SK-N-SH (cell line): ENCODE results near the gene ADAMTS3. TPM values are rescaled to one million over a fixed set of nuclear protein-coding genes. Genes with fewer than 3 reads are reported as not detected.
"Not testable (repeated sequence)": the region's sequence is repeated elsewhere in the genome, so short reads cannot be mapped to it uniquely, and the experiment has no call there.

ENCODE experiments used
- CTCF ChIA-PET: fragments of 300-600, 350-600 bp; formaldehyde crosslinking; extraction: SDS; loops from one replicate; lab custom pipeline; 2021; lab: Yijun Ruan, JAX
- POLR2A ChIA-PET: fragments of 350-600 bp; sonication (Branson Sonifier 250); formaldehyde crosslinking; extraction: SDS; loops from one replicate; lab custom pipeline; 2020; ENCODE audit warnings: antibody characterized with exemption, inconsistent platforms; lab: Yijun Ruan, JAX
- DNase-seq: peaks from one replicate; pipeline ENCODE4 v3.0.0; 2012
- H2AFZ ChIP-seq: fragments of 200-600 bp; sonication (generic); 2 replicates; pipeline ENCODE4 v1.8.1; 2016; ENCODE audit warnings: antibody characterized with exemption, mild to moderate bottlenecking, low read depth
- H3F3A ChIP-seq: fragments of 200-600 bp; sonication (generic); replicated peaks from 2 replicates; pipeline ENCODE3; 2016; ENCODE audit warnings: antibody characterized with exemption, mild to moderate bottlenecking; ENCODE audit not compliant: insufficient read depth
- H3K27ac ChIP-seq, 2 experiments: fragments of 200-500 bp in 1 of 2; fragments of 200-600 bp in 1 of 2; sonication (Bioruptor generic) in 1 of 2; sonication (generic), shearing (Covaris generic) in 1 of 2; 2 replicates each; pipeline versions ENCODE4 v1.5.1 to v1.6.1; 2014 to 2016; ENCODE audit warnings: low read depth in 2 of 2, inconsistent platforms in 1 of 2, low read length in 1 of 2, mild to moderate bottlenecking in 1 of 2, mixed read lengths in 1 of 2
- H3K27me3 ChIP-seq: fragments of 200-600 bp; sonication (generic), shearing (Covaris generic); 2 replicates; pipeline ENCODE4 v1.6.1; 2016; ENCODE audit warnings: mixed run types; ENCODE audit not compliant: insufficient read depth
- H3K36me3 ChIP-seq, 2 experiments: fragments of 200-500 bp in 1 of 2; fragments of 200-600 bp in 1 of 2; sonication (Bioruptor generic) in 1 of 2; sonication (generic) in 1 of 2; replicated peaks in 1 of 2; 2 replicates each; pipeline versions ENCODE3 to v1.5.1; 2014 to 2016; ENCODE audit warnings: low read length in 1 of 2, mild to moderate bottlenecking in 1 of 2; ENCODE audit not compliant: insufficient read depth in 2 of 2, control insufficient read depth in 1 of 2
- H3K4me1 ChIP-seq, 2 experiments: fragments of 200-500 bp in 1 of 2; fragments of 200-600 bp in 1 of 2; sonication (Bioruptor generic) in 1 of 2; sonication (generic), shearing (Covaris generic) in 1 of 2; 2 replicates each; pipeline versions ENCODE4 v1.5.1 to v1.6.1; 2014 to 2016; ENCODE audit warnings: low read depth in 1 of 2, low read length in 1 of 2, mixed run types in 1 of 2; ENCODE audit not compliant: insufficient read depth in 2 of 2, control insufficient read depth in 1 of 2
- H3K4me2 ChIP-seq: fragments of 200-600 bp; sonication (generic), shearing (Covaris generic); 2 replicates; pipeline ENCODE4 v1.6.1; 2017; ENCODE audit warnings: mixed run types
- H3K4me3 ChIP-seq, 2 experiments: fragments of 200-500 bp in 1 of 2; fragments of 200-600 bp in 1 of 2; sonication (Bioruptor generic) in 1 of 2; sonication (generic), shearing (Covaris generic) in 1 of 2; 2 replicates each; pipeline versions ENCODE4 v1.5.1 to v1.8.1; 2014 to 2016; ENCODE audit warnings: low read depth in 2 of 2, inconsistent platforms in 1 of 2, low read length in 1 of 2, mild to moderate bottlenecking in 1 of 2, mixed read lengths in 1 of 2, moderate library complexity in 1 of 2
- H3K79me2 ChIP-seq: fragments of 200-600 bp; sonication (generic); 2 replicates; pipeline ENCODE4 v1.8.1; 2017; ENCODE audit warnings: mild to moderate bottlenecking; ENCODE audit not compliant: insufficient read depth
- H3K9ac ChIP-seq: fragments of 200-600 bp; sonication (generic); 2 replicates; pipeline ENCODE4 v1.6.1; 2017; ENCODE audit warnings: mixed run types
- H3K9me2 ChIP-seq: fragments of 200-600 bp; sonication (generic); 2 replicates; pipeline ENCODE4 v1.6.1; 2017; ENCODE audit warnings: mixed run types
- H3K9me3 ChIP-seq: fragments of 200-600 bp; sonication (generic); 2 replicates; pipeline ENCODE4 v1.6.1; 2017; ENCODE audit warnings: mixed run types, mild to moderate bottlenecking, moderate library complexity
- H4K20me1 ChIP-seq: fragments of 200-600 bp; sonication (generic); 2 replicates; pipeline ENCODE4 v1.6.1; 2017; ENCODE audit warnings: mild to moderate bottlenecking, mixed run types; ENCODE audit not compliant: insufficient read depth
- CHD2 ChIP-seq: fragments of 150-350 bp; IDR thresholded peaks from 2 replicates; pipeline ENCODE4 v1.6.1; 2018; ENCODE audit warnings: low read length; ENCODE audit not compliant: partially characterized antibody
- CTCF ChIP-seq: fragments of 200-600 bp; sonication (generic); IDR thresholded peaks from 2 replicates; pipeline ENCODE4 v1.6.1; 2017; ENCODE audit warnings: antibody characterized with exemption, mild to moderate bottlenecking, moderate library complexity
- ELF1 ChIP-seq: IDR thresholded peaks from 2 replicates; pipeline ENCODE4 v1.4.0; 2012
- EZH2phosphoT487 ChIP-seq: fragments of 200-600 bp; sonication (generic); IDR thresholded peaks from 2 replicates; pipeline ENCODE4 v1.6.1; 2017; ENCODE audit warnings: low read depth, mixed run types, mild to moderate bottlenecking, antibody characterized with exemption, moderate library complexity, borderline replicate concordance
- FOSL2 ChIP-seq: IDR thresholded peaks from 2 replicates; pipeline ENCODE4 v1.4.0; 2012; ENCODE audit warnings: low read depth, mild to moderate bottlenecking, moderate library complexity, borderline replicate concordance
- GABPA ChIP-seq: IDR thresholded peaks from 2 replicates; pipeline ENCODE4 v1.4.0; 2012; ENCODE audit warnings: low read depth, mild to moderate bottlenecking
- GATA2 ChIP-seq: sonication (generic); formaldehyde crosslinking; IDR thresholded peaks from 2 replicates; pipeline ENCODE4 v1.5.0; 2020; ENCODE audit warnings: mild to moderate bottlenecking, missing genetic modification reagents
- MAX ChIP-seq: IDR thresholded peaks from 2 replicates; pipeline ENCODE4 v1.4.0; 2012; ENCODE audit warnings: low read depth
- MEF2A ChIP-seq: IDR thresholded peaks from 2 replicates; pipeline ENCODE4 v1.4.0; 2012; ENCODE audit warnings: low read depth, borderline replicate concordance
- MXI1 ChIP-seq: IDR thresholded peaks from 2 replicates; pipeline ENCODE4 v1.6.1; 2012; ENCODE audit warnings: mild to moderate bottlenecking, low read depth, low read length, improper control_type of control experiment
- NFIC ChIP-seq: IDR thresholded peaks from 2 replicates; pipeline ENCODE4 v1.4.0; 2012; ENCODE audit warnings: borderline replicate concordance
- NRF1 ChIP-seq: IDR thresholded peaks from 2 replicates; pipeline ENCODE4 v1.6.1; 2012; ENCODE audit warnings: low read depth, mild to moderate bottlenecking, low read length
- POLR2AphosphoS5 ChIP-seq: IDR thresholded peaks from 2 replicates; pipeline ENCODE4 v1.6.1; 2012; ENCODE audit warnings: low read depth, low read length
- RAD21 ChIP-seq: IDR thresholded peaks from 2 replicates; pipeline ENCODE4 v1.6.1; 2012; ENCODE audit warnings: mild to moderate bottlenecking, low read length
- REST ChIP-seq: IDR thresholded peaks from 2 replicates; pipeline ENCODE4 v1.6.1; 2012; ENCODE audit warnings: mild to moderate bottlenecking, low read depth, low read length, moderate library complexity
- RFX5 ChIP-seq: IDR thresholded peaks from 2 replicates; pipeline ENCODE4 v1.6.1; 2012; ENCODE audit warnings: mild to moderate bottlenecking, improper control_type of control experiment, low read length
- TAF1 ChIP-seq: IDR thresholded peaks from 2 replicates; pipeline ENCODE4 v1.6.1; 2012; ENCODE audit warnings: low read depth, mild to moderate bottlenecking, low read length, moderate library complexity, borderline replicate concordance
- USF1 ChIP-seq: IDR thresholded peaks from 2 replicates; pipeline ENCODE4 v1.4.0; 2012; ENCODE audit warnings: low read depth, borderline replicate concordance
- ZBTB33 ChIP-seq: IDR thresholded peaks from 2 replicates; pipeline ENCODE4 v1.4.0; 2012; ENCODE audit warnings: low read depth, borderline replicate concordance
- WGBS: methylation state at CpG from one replicate; pipeline ENCODE4 v1.1.6; 2017; ENCODE audit warnings: low lambda C conversion rate; 5-methylcytosine and 5-hydroxymethylcytosine counted together
- polyA plus RNA-seq, 3 experiments: library from polyadenylated mRNA; depleted of rRNA; stranded (reverse); fragments of >200 nt; gene quantifications; 2 replicates each; pipeline ENCODE4 v1.2.3, GENCODE V29; 2012

The ADAMTS3 gene
- polyA plus RNA-seq, 1 of the 3 experiments (the other 2 are of a cell fraction), result 0.99 TPM

GRCh38 chr4:72425908-72426307 is 143.1 kb downstream of the ADAMTS3 start:
- H3K79me2 ChIP-seq, H3F3A ChIP-seq, H3K36me3 ChIP-seq, POLR2A ChIA-PET, H3K9me2 ChIP-seq, H3K9ac ChIP-seq, H3K27ac ChIP-seq, H3K9me3 ChIP-seq, DNase-seq, H3K27me3 ChIP-seq, CTCF ChIA-PET, H3K4me2 ChIP-seq, H4K20me1 ChIP-seq, H2AFZ ChIP-seq, H3K4me3 ChIP-seq: not testable (repeated sequence)
- H3K4me1 ChIP-seq, result peaks cover 0 to 11% of the 10 kb centered on the region in 2 experiments; a peak in 2 of 4 replicates

- Histone ChIP-seq H3K4me1 (peaks cover 0 to 22% of the 10 kb centered on the region in 2 experiments; a peak in 2 of 4 replicates), H2AFZ (no peak overlapping the region), H3K27ac (peak overlapping the region in 1 of 2 experiments; percentile 96; a peak in 2 of 4 replicates), H4K20me1 (no peaks in the 10 kb centered on the region), H3K79me2 (no peaks in the 10 kb centered on the region), H3K9me2 (no peaks in the 10 kb centered on the region), H3F3A (no peaks in the 10 kb centered on the region), H3K9me3 (no peaks in the 10 kb centered on the region), H3K9ac (no peak overlapping the region), H3K4me2 (no peak overlapping the region), H3K36me3 (no peaks in the 10 kb centered on the region), H3K27me3 (no peaks in the 10 kb centered on the region), H3K4me3 (no peak overlapping the region)
- POLR2A ChIA-PET, result no interaction called here
- CTCF ChIA-PET, result interaction anchor here (1.2 to 3.0 kb wide), 2 partner anchors 98 to 119 kb away, joined by 3 to 15 read pairs; no protein-coding TSS in a partner anchor
- no peak for DNase-seq
- 12% methylated on average over 4 of the region's 4 CpGs for whole genome bisulfite sequencing
- peak; percentile 53; the same call in 1 of the 2 replicates for TF ChIP-seq NFIC
- TF ChIP-seq USF1, result no peak
- TF ChIP-seq CTCF, result no peak
- TF ChIP-seq REST, result no peak
- no peak for TF ChIP-seq EZH2phosphoT487
- TF ChIP-seq MEF2A, result peak; percentile 55; the same call in 1 of the 2 replicates
- TF ChIP-seq MXI1, result peak; percentile 13; the same call in 1 of the 2 replicates
- TF ChIP-seq POLR2AphosphoS5, result peak; percentile 74
- TF ChIP-seq RFX5, result no peak
- no peak for TF ChIP-seq ELF1
- no peak for TF ChIP-seq FOSL2
- TF ChIP-seq CHD2, result peak; percentile 84
- no peak for TF ChIP-seq MAX
- no peak for TF ChIP-seq ZBTB33
- peak; percentile 15; the same call in 1 of the 2 replicates for TF ChIP-seq RAD21
- peak; percentile 94 for TF ChIP-seq GATA2 (CRISPR knock-in tag)
- no peak for TF ChIP-seq TAF1
- no peak for TF ChIP-seq NRF1
- no peak for TF ChIP-seq GABPA
Observed at GRCh38 chr4:72424006-72424405, 145.0 kb downstream of the ADAMTS3 start.
